ENCODE results near the gene FSTL4. TPM values are rescaled to one million over a fixed set of nuclear protein-coding genes. Genes with fewer than 3 reads are reported as not detected.

Gene FSTL4
- total RNA-seq, 1 donor from 2014 or later, result not detected

GRCh38 chr5:133475986-133476385 lies 136.4 kb downstream of the FSTL4 start:
- no peaks in the 10 kb centered on the region for H3K4me1 ChIP-seq
- TF ChIP-seq, protein P1, sequence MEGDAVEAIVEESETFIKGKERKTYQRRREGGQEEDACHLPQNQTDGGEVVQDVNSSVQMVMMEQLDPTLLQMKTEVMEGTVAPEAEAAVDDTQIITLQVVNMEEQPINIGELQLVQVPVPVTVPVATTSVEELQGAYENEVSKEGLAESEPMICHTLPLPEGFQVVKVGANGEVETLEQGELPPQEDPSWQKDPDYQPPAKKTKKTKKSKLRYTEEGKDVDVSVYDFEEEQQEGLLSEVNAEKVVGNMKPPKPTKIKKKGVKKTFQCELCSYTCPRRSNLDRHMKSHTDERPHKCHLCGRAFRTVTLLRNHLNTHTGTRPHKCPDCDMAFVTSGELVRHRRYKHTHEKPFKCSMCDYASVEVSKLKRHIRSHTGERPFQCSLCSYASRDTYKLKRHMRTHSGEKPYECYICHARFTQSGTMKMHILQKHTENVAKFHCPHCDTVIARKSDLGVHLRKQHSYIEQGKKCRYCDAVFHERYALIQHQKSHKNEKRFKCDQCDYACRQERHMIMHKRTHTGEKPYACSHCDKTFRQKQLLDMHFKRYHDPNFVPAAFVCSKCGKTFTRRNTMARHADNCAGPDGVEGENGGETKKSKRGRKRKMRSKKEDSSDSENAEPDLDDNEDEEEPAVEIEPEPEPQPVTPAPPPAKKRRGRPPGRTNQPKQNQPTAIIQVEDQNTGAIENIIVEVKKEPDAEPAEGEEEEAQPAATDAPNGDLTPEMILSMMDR (IDR thresholded peaks at IDR 0.05; ENCODE audit: borderline replicate concordance), result no peak
- no peaks in the 10 kb centered on the region for H3K36me3 ChIP-seq
- peaks cover 50% of the 10 kb centered on the region for H3K27me3 ChIP-seq (ENCODE audit: low read depth)
- H3K27ac ChIP-seq (replicated peaks), result no peak overlapping the region
- no peak for DNase-seq
- no peaks in the 10 kb centered on the region for H3K9me3 ChIP-seq (replicated peaks)
- intact Hi-C loops (cut with micrococcal nuclease), result no loop called here
- H3K4me3 ChIP-seq, result no peak overlapping the region

- no peak for DNase-seq
- no peaks in the 10 kb centered on the region for H3K9me3 ChIP-seq (replicated peaks)
- H3K4me3 ChIP-seq, result no peak overlapping the region
- intact Hi-C loops (cut with micrococcal nuclease), result no loop called here
- H3K4me1 ChIP-seq, result peaks cover 3% of the 10 kb centered on the region
- H3K27ac ChIP-seq (replicated peaks), result no peak overlapping the region
- peaks cover 50% of the 10 kb centered on the region for H3K27me3 ChIP-seq (ENCODE audit: low read depth)
- TF ChIP-seq, protein P1 (IDR thresholded peaks at IDR 0.05; ENCODE audit: borderline replicate concordance), result no peak
- no peaks in the 10 kb centered on the region for H3K36me3 ChIP-seq
Observed at GRCh38 chr5:133474851-133475590, 137.3 kb downstream of the FSTL4 start.

GRCh38 chr5:133473291-133473690 lies 139.1 kb downstream of the FSTL4 start:
- no peaks in the 10 kb centered on the region for H3K9me3 ChIP-seq (replicated peaks)
- TF ChIP-seq, protein P1 (IDR thresholded peaks at IDR 0.05; ENCODE audit: borderline replicate concordance), result no peak
- H3K4me3 ChIP-seq, result no peak overlapping the region
- intact Hi-C loops (cut with micrococcal nuclease), result no loop called here
- H3K27ac ChIP-seq (replicated peaks), result no peak overlapping the region
- no peak for DNase-seq
- peaks cover 46% of the 10 kb centered on the region for H3K27me3 ChIP-seq (ENCODE audit: low read depth)
- peaks cover 14% of the 10 kb centered on the region for H3K4me1 ChIP-seq
- H3K36me3 ChIP-seq, result no peaks in the 10 kb centered on the region

DNA sequence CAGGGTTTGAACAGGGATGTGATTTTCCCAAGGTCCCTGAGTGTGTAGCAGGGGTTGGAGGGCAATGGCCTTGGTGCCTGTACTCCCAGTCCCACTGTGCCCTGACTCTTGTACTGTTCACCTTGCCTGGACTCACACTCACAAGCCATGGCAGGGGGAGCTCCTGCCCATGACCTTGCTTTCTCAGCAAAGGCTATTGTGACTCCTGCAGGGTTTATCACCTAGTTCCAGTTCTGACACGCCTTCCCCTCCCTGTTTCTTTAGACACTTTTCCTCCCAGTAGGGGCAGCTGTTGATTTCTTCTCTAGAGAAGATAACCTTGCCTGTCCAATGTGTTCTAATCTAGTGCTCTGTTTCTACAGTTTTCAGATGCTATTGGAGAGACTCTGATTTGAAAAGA lies 139.5 kb downstream of the FSTL4 start:
- H3K4me3 ChIP-seq, result no peak overlapping the region
- no peak overlapping the region for H3K27ac ChIP-seq (replicated peaks)
- TF ChIP-seq, protein P1 (IDR thresholded peaks at IDR 0.05; ENCODE audit: borderline replicate concordance), result no peak
- no peaks in the 10 kb centered on the region for H3K36me3 ChIP-seq
- H3K9me3 ChIP-seq (replicated peaks), result no peaks in the 10 kb centered on the region
- no peak for DNase-seq
- peaks cover 14% of the 10 kb centered on the region for H3K4me1 ChIP-seq
- H3K27me3 ChIP-seq (ENCODE audit: low read depth), result peaks cover 46% of the 10 kb centered on the region
- intact Hi-C loops (cut with micrococcal nuclease), result no loop called here

GRCh38 chr5:133471699-133472098 lies 140.6 kb downstream of the FSTL4 start:
- DNase-seq, result no peak
- peaks cover 42% of the 10 kb centered on the region for H3K27me3 ChIP-seq (ENCODE audit: low read depth)
- no peaks in the 10 kb centered on the region for H3K36me3 ChIP-seq
- H3K9me3 ChIP-seq (replicated peaks), result no peaks in the 10 kb centered on the region
- peaks cover 14% of the 10 kb centered on the region for H3K4me1 ChIP-seq
- TF ChIP-seq, protein P1 (IDR thresholded peaks at IDR 0.05; ENCODE audit: borderline replicate concordance), result no peak
- H3K4me3 ChIP-seq, result no peak overlapping the region
- intact Hi-C loops (cut with micrococcal nuclease), result no loop called here
- H3K27ac ChIP-seq (replicated peaks), result no peak overlapping the region
